Measurements from ENCODE around the gene TNIK.

TNIK gene

DNA sequence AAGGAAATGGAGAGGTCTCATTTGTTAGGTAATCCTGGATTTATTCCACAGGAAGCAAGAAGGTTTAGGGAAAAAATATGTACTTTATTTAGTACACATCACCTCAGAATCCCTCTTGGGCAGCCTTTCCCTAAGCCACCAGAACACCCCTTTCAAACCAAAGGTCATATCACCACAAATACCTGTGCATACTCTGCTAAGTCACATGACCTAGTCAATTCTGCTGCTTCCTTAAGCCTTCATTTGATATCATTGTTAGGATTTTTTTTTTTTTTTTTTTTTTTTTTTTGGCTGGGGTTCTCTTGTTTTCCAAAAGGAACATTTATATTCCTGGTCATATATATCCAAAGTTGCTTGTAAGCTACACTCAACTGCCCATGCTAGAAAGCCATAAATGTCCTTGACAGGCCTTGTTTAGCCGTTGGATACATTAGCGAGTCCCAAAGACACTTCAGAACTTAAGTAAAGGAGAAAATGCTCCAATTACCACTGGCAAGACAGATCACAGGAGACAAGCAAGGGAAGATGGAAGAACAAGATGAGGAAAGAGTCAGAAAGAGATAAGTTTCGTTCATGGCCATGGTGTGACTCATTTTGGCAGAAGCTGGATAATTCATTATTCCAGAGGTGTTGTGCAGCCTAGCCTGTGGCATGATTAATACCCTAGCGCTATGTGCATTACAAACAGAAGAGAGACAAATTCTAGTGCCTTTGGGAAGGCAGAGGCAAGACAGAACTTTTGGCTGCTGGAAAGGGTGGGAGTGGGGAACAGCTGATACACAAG lies 278.1 kb downstream of the TNIK start:
- DNase-seq = no peak

- DNase-seq = no peak
Measured at GRCh38 chr3:171178714-171179113, 281.5 kb downstream of the TNIK start.

DNA sequence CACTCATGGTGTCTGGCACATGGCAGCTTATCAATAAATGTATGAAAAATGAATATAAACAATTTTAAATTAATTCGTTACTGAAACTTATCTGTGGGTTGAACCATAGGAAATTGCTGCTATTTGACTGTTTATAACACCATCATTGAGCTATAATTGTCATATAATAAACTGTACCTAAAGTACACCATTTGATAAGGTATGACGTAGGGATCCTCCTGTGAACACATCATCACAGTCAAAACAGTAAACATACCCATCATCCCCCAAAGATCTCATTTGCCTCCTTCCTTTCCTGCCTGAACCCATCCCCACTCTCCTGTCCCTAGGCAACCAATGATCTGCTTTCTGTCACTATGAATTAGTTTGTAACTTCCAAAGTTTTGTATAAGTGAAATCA lies 282.7 kb downstream of the TNIK start:
- no peak for DNase-seq

DNA sequence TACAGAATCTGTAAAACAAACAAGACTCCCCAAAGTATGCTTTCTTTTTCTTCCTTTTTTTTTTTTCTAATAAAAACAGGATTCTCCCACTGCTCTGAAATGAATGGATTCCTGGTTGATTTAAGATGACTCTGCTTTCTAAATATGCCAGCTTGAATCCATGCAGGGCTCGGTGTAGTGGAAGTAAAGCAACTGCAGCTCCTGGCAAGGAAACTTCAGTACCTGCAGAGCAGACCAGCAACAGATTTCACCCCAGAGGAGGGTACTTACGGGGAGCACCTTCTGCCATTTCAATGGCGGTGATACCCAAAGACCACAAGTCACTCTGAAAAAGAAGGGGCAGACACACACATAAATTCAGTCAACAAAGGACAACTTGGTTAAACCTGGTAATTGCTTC lies 283.1 kb downstream of the TNIK start:
- no peak for DNase-seq

GRCh38 chr3:171176244-171176933 lies 283.8 kb downstream of the TNIK start:
- DNase-seq = no peak

DNA sequence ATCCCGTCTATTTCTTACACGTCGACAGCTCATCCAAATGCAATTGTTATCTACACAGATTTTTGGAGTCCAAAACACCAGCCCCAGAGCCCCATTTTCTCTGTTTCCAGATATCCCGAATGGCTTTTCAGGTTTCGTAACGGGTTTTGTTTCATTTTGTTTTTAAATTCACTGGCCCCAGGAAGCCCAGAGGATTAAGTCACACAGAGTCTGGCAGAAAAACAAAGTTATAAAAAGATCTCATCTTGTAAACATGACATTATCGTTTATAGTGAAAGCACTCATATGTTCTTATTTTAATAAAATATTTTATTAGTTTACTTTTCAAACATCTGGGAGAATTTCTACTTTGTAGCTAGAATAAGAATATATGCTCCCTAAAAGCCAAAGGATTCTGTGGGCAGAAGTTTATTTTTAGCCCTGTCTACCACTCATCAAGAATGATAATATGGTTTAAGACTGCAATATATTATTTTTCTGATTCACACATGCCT lies 284.4 kb downstream of the TNIK start:
- no peak for DNase-seq

DNA sequence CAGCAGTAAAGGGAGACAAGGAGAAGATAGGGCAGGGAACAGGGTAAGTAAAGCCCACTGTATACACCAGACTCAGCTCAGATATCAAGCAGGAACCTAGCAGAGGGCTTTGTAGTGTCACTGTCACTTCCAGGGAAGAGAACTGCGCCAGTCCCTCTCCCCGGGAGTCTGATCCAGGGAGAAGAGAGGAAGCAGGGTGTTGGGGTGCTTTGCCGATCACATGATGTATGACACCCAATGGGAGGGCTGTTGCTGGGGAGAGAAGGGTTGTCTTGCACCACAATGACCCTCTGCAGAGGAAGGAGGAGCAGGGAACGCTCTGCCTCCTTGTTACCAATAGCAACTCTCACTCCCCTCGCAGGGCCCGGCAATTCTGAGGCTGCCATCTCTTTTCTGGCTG lies 286.5 kb downstream of the TNIK start:
- no peak for DNase-seq

GRCh38 chr3:171172070-171172469 lies 288.1 kb downstream of the TNIK start:
- DNase-seq = peak; percentile 11

DNA sequence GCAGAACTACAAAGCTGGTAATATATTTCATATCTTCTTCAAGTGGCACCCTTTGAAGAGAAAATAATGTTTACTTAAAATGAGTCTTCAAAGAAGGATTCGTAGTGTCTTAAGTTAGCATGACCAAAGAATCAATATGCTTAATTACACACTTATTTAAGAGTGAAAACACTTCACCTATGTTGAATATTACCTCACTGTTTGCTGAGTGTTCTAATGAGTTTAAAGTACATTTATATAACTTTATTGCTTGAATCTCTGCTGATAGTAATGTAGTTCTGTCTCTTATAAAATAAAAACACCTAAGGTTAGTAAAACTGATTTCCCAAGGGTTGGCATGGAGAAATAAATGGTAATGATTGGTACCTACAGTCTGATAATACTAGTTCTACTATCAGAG lies 290.3 kb downstream of the TNIK start:
- no peak for DNase-seq

- DNase-seq = no peak
Measured at GRCh38 chr3:171169443-171169842, 290.8 kb downstream of the TNIK start.

DNA sequence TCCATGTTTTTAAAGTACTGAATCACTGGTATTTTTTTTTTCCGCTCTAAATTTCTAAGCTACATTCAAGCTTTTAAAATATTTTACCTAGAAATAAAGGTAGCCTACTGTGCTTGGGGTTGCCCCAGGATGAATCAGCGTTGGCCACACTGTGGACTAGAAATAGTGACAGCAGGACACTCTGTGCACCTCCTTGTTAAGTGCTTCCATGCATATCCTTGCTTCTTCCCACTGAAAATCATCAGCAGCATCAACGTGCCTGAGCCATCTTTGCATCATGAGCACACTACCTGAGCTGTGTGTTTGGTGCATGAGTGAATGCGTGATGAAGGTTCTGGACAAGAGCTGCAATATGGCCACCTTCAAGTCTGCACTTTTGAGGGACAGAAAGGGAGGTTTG lies 291.7 kb downstream of the TNIK start:
- DNase-seq = no peak

DNA sequence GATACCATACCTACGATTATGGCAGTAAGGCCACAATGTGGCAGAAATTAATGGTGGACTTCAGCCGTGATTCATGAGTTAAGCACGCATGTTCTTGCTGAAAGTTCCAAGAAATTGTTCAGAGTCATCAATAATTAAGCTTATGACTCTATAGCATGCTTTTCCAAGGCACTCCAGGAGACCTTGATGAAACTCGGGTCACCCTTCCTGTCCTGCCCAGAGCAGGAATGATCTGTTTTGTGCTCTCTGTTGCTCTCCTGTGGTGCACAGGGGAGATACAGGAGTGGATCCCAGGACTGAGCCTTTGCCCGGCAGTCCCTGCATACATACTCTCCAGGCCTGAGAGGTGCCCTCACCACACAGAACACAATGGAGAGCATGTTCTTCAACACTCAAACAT lies 292.1 kb downstream of the TNIK start:
- no peak for DNase-seq

DNA sequence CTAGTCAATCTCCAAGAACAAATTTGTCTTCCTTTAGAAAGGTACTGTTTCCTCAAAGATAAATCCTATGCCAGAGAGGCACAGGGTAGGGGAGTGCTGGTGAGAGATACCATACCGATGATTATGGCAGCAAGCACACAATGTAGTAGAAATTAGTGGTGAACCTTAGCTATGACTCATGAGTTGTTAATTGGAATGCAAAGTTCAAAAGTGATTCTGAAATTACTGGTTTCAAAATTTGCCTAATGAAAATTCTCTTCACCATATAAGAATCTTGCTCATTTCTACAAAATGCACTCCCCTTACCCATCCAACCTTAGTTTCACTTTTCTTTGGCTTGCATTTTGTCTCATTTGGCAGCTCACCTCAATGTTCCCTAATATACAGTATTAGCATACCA lies 294.2 kb downstream of the TNIK start:
- DNase-seq = no peak

GRCh38 chr3:171165499-171165921 lies 294.7 kb downstream of the TNIK start:
- no peak for DNase-seq

GRCh38 chr3:171164067-171164465 lies 296.1 kb downstream of the TNIK start:
- no peak for DNase-seq

DNA sequence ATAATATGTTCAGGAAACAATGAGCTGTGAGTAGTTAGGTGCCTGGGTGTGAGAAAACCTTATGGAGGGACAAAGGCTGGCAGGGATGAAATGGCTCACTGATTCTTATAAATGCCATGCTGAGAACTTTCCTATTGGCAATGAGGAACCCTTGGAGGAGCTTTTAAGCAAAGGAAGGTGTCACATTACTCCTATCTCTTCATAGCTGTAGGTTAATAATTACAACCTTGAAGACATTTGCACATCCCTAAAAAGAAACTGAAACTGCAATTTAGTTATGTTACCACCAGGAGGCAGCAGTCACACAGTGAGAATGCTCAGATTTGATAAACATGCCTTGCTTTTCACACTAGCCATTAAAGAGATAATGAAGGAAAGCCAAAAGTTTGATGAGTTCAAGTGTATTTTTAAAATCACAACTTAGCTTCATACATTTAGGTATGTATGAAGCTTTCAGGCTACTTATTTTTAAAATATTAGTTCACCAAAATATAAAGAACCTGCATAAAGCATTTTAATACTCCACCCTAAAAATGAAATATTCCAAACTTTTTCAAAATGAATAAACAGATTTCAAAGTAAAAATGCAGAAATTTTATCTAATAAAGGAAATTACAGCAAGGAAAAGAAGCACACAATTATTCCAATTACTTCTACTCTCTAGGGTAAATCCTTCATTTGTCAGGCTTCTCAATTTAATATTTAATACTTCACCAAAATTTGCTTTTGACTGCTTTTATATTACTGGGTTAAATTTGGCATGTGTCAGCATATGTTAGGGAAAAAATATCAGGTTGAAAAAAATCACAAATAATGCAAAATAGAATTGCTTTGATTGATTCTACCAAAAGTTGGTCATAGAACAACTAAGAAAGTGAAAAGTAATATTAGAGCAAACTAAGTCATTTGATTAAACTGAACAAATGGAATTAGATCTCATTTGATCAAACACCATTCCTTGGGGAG lies 296.8 kb downstream of the TNIK start:
- peak; percentile 55 for DNase-seq

GRCh38 chr3:171160325-171160724 lies 299.9 kb downstream of the TNIK start:
- no peak for DNase-seq

GRCh38 chr3:171159822-171160157 lies 300.4 kb downstream of the TNIK start:
- DNase-seq = no peak

- no peak for DNase-seq
Measured at GRCh38 chr3:171159024-171159821, 301.0 kb downstream of the TNIK start.

GRCh38 chr3:171157980-171158379 lies 302.2 kb downstream of the TNIK start:
- no peak for DNase-seq

DNA sequence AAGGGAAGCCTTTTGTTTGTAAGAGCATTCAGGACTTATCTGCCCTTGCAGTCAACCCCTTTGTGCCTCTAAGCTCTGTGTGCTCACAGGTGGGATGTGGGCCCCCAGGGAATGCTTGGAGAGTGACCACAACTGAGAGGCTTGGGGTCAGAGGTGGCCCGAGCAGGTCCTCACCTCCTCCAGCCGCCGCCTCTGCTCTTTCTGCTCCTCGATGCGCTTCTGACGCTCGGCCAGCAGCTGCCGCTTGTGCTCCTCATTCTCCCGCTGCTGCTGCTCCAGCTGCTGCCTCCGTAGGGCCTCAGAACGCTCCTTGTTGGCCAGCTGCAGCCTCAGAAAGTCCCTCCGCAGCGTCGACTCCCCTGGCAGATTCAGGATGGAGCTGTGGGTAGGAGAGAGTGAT lies 302.9 kb downstream of the TNIK start:
- DNase-seq = no peak

DNA sequence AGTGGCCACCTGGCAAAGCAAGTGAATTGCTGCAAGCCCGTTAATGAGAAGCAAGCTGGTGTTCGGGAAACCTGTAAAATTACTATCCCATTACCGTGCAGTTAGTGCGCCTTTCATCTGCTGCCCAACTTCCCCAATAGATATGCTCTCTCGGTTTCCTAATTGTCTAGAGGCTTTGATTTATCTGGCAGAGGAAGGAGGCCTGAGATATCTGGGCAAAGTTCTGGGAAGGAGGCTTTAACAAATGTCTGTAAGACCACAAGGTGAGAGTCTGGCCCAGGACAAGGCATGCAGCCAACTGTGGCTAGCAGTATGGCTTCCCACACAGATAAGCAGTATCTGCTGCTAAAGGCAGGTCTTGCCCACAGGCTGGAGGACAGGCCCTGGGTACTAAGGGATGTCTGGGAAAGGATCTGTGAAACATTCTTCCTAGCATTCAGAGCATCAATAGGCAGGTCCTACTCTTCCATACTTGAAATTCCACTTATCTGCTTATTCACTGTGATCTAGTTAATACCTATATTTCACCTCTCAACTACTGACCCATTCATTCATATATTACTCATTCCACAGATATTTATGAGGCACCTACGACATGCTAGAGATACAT lies 303.7 kb downstream of the TNIK start:
- DNase-seq = no peak

All from CD4-positive, alpha-beta T cell treated with Interleukin-12 subunit alpha and Interleukin-12 subunit beta, for 1 hour (primary cell).